ENCODE measurements around the gene ETFRF1. TPM values are rescaled to one million over a fixed set of nuclear protein-coding genes. Genes with fewer than 3 reads are reported as not detected.

Gene ETFRF1
- total and polyA plus RNA-seq, 2 of the 8 experiments (the other 6 are each of a cell fraction or from before 2014, with no cell fraction given) = 4.3 to 7.7 TPM

- no peak for TF ChIP-seq KDM5A (IDR thresholded peaks at IDR 0.05; ENCODE audit: low read length)
- no peak for TF ChIP-seq SP4 (IDR thresholded peaks at IDR 0.05; ENCODE audit: low read length)
- TF ChIP-seq CBX5 (IDR thresholded peaks at IDR 0.05; ENCODE audit: low read depth, low read length) = no peak
These were observed 50.5 kb downstream of the ETFRF1 start (continued) for GRCh38 chr12:25245491-25245890.

All from H1 (cell line).